GM12864 (cell line): ENCODE results near the gene SNRPD3.
A peak's percentile ranks its signal among the peaks of the same experiment; 100 is the strongest.
"Not testable (repeated sequence)": the region's sequence is repeated elsewhere in the genome, so short reads cannot be mapped to it uniquely, and the experiment has no call there.

ENCODE experiments used
- DNase-seq: peaks from one replicate; pipeline ENCODE4 v3.0.0-alpha.2; 2011; ENCODE audit warnings: low read depth
- H3K4me3 ChIP-seq: 2 replicates; pipeline ENCODE4 v1.5.1; 2011; ENCODE audit warnings: mild to moderate bottlenecking, low read depth, low read length, control low read depth
- TF ChIP-seq, protein P1 (sequence below): IDR thresholded peaks from 2 replicates; pipeline ENCODE4 v1.5.1; 2011; ENCODE audit warnings: low read depth, mild to moderate bottlenecking, moderate library complexity, low read length, control low read depth, inconsistent platforms; ENCODE audit errors: missing control alignments

The SNRPD3 gene

DNA sequence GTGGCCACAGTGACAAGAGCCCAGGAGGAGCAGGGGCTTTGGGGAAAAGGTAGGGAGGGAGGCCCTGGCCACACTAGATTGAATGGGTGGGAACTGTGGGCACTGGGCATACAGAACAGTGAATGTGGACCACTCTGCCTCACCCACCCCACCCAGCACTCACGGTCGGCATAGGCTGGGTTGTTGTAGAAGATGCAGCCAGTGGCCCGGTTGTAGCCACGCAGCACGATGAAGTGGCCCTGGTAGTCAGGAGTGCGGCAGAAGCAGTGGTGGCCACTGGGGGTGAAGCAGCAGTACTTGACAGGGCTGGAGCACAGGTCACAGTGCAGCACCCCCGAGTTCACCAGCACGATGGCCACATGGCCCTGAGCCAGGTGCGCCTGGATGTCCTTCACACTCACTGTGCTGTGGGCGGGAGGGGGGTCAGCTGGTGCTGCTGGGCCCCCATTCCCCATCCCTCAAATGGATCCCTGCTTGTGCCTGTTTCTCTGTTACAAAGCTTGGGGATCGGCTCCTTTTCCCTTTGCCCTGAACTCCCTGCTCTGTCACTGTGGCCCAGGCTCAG is 12.0 kb upstream of the SNRPD3 start:
- no peak for DNase-seq
- no peak overlapping the region for H3K4me3 ChIP-seq
- TF ChIP-seq, protein P1, sequence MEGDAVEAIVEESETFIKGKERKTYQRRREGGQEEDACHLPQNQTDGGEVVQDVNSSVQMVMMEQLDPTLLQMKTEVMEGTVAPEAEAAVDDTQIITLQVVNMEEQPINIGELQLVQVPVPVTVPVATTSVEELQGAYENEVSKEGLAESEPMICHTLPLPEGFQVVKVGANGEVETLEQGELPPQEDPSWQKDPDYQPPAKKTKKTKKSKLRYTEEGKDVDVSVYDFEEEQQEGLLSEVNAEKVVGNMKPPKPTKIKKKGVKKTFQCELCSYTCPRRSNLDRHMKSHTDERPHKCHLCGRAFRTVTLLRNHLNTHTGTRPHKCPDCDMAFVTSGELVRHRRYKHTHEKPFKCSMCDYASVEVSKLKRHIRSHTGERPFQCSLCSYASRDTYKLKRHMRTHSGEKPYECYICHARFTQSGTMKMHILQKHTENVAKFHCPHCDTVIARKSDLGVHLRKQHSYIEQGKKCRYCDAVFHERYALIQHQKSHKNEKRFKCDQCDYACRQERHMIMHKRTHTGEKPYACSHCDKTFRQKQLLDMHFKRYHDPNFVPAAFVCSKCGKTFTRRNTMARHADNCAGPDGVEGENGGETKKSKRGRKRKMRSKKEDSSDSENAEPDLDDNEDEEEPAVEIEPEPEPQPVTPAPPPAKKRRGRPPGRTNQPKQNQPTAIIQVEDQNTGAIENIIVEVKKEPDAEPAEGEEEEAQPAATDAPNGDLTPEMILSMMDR = no peak

DNA sequence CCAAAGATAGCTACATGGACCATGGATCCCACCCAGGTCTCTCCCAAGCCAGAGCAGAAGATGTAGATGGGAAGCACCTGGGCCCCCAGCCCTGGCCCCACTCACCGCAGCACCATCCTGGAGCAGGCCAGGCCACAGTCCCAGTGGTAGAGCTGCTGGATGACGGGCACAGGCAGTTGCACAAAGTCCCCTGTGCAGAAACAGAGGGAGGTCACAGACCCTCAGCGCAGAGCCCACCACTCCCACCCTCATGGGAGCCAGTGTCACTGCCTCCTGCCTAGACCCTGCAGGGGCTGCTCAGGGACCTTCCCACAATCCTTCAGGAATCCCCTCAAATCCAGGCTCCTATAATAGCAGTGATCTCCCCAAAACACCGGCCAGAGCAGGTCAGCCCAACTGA is 7.0 kb upstream of the SNRPD3 start:
- no peak overlapping the region for H3K4me3 ChIP-seq
- no peak for DNase-seq
- TF ChIP-seq, protein P1 = no peak

DNA sequence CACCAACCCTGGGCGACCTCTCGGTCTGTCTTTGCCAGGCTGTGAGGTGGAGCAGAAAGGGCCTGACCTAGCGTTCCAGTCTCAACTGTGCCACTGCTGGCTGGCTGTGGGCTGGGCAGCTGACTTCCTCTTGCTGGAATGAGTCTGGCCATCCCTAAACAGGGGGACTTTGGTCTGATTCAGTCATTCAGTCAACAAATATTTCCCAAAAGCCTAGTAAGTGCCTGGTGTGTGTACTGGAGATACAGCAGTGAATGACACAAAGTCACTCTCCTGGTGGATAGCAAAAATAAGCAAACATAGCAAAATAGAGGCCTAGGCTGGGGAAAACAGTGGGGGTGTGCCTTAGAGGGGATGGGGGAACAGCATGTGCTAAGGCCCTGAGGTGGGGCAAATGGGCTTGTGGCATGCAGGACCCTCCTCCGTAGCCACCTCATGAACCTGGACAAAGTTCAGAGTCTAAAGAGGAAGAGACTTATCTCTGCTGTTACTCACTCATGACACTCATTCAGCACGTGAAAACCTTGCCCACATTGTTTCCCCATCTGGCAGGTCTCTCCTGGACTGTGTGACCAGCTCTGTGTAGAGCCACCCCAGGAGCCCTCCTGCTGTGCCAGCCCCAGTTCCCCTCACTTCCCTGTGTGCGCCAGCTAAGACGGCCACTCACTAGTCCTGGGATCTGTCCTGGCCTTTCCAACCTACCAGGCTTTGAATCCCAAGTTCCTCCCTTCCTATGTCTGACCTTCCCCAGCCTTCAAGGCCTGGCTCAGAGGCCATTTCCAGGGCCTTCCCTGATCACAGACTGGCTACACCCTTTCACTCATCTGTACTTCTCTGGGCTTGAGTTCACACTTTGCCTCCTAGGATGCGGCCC is 5.5 kb upstream of the SNRPD3 start:
- TF ChIP-seq, protein P1 = no peak
- no peak overlapping the region for H3K4me3 ChIP-seq

DNA sequence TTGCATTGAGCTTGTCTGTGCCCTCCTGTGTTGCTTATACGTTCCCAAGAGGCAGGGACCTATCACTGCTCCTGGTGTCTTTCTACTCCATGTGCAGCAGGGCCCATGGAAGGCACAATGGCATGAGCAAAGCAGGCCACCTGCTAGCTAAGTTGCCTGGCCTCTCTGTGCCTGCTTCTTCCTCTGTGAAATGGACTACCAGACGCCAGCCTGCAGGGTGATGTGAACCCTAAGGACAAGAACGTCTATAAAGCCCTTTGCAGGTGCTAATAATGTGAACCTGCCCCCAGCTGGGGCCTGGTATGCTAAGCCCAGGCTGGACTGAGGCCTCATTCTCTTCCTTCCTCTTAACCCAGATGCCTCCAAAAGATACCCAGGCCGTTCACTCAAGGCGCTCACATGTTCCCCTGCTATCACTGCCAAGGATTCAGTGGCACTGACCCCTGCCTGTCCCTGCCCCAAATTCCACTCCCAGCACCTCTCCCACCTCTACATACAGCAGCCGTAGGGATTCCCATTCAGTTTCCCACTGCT is 4.8 kb upstream of the SNRPD3 start:
- DNase-seq = no peak
- TF ChIP-seq, protein P1 = no peak
- H3K4me3 ChIP-seq = no peak overlapping the region

More for the DNA sequence above, 5.5 kb upstream of the SNRPD3 start:
- DNase-seq = no peak

DNA sequence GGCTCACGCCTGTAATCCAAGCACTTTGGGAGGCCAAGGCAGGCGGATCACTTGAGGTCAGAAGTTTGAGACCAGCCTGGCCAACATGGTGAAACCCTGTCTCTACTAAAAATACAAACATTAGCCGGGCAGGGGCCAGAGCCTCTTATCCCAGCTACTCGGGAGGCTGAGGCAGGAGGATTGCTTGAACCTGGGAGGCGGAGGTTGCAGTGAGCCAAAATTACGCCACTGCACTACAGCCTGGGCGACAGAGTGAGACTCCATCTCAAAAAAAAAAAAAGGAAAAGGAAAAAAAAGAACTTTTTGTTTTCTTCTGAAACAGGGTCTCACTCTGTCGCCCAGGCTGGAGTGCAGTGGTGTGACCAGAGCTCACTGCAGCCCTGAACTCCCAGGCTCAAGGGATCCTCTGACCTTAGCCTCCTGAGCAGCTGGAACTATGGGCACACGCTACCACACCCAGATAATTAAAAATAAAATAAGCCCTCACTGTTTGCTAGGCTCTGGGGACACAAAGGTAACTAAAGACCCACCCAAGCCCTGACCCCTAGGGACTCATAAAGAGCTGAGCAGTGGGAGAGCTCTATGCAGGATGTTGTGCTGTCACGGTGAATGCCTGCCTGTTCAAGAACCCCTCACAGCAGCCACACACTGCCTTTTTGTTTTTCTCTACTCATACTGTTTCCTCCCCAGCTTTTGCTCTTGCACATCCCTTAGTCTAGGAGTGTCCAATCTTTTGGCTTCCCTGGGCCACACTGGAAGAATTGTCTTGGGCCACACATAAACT is 3.1 kb upstream of the SNRPD3 start:
- not testable (repeated sequence) for H3K4me3 ChIP-seq, DNase-seq

DNA sequence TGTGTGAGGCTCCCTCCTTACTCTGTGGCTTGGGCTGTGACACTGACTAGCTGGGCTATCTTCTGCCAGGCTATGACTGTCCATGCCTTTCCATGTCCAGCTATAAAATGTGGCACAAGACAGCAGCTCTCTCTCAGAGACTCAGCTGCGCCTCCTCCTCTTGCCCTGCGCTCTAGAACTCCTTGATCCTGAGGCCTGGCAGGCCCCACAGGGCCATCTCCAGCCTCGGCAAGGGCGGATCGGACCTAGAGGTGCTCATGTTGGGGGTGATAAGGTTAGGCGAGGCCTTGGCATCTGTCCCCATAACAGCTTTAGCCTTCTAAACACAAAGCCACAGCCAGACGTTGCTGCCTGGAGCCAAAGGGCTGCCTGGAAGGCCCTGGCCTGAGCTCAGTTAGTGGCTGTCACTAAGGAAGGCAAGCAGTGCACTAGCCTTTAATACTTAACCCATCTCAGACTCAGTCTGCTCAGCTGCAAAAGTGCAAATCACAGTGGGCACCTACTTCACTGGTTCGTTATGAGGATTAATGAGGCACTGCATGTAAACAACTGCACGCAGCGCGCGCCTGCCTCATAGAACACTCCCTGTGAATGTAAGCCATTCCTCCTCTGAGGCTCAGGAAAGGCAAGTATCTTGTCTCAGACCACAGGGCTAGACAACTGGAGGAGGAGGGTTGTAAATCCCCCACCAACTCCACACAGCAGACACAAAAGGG is 2.0 kb upstream of the SNRPD3 start:
- TF ChIP-seq, protein P1 = no peak
- no peak for DNase-seq
- H3K4me3 ChIP-seq = peak overlapping the region; percentile 82
